OCI-LY3 (cell line): ENCODE data around the gene B4GALT6.

ENCODE experiments used
- EZH2phosphoT487 ChIP-seq: fragments of 200-600 bp; shearing (Covaris generic); IDR thresholded peaks from 2 replicates; pipeline ENCODE4 v1.6.1; 2018; ENCODE audit warnings: antibody characterized with exemption, mixed run types, low read depth
- TF ChIP-seq, protein P1 (sequence below): fragments of 200-600, 300-600 bp; sonication (generic); IDR thresholded peaks from 2 replicates; pipeline ENCODE4 v1.5.1; 2014; ENCODE audit warnings: antibody characterized with exemption, low read length, low read depth

DNA sequence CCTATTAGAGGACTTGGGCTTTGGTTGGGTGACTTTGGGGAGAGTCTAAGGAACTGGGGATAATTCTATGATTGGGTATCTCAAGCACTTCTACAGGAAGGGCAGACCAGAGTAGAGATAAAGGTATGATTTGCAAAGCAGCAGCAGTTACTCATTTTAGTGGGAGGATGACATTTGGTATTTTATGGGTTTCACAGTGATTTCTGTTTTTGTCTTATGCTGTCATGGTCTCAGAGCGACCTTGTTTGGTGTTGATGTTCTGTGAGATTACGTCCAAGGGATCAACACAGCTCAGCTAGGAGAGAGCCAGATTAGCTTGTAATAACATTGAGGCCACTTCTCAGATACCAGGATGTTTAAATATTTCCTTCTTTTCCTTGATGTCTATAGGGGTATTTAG is 74.5 kb downstream of the B4GALT6 start:
- TF ChIP-seq, protein P1, sequence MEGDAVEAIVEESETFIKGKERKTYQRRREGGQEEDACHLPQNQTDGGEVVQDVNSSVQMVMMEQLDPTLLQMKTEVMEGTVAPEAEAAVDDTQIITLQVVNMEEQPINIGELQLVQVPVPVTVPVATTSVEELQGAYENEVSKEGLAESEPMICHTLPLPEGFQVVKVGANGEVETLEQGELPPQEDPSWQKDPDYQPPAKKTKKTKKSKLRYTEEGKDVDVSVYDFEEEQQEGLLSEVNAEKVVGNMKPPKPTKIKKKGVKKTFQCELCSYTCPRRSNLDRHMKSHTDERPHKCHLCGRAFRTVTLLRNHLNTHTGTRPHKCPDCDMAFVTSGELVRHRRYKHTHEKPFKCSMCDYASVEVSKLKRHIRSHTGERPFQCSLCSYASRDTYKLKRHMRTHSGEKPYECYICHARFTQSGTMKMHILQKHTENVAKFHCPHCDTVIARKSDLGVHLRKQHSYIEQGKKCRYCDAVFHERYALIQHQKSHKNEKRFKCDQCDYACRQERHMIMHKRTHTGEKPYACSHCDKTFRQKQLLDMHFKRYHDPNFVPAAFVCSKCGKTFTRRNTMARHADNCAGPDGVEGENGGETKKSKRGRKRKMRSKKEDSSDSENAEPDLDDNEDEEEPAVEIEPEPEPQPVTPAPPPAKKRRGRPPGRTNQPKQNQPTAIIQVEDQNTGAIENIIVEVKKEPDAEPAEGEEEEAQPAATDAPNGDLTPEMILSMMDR: no peak
- no peak for TF ChIP-seq EZH2phosphoT487
